Measurements from ENCODE around the gene UBQLN2. TPM values are rescaled to one million over a fixed set of nuclear protein-coding genes. Genes with fewer than 3 reads are reported as not detected.

The UBQLN2 gene
- total and polyA plus RNA-seq, 10 of the 15 experiments (the other 5 are each of a cell fraction or from before 2014, with no cell fraction given) = 2.4 to 41.3 (median 17.0) TPM

DNA sequence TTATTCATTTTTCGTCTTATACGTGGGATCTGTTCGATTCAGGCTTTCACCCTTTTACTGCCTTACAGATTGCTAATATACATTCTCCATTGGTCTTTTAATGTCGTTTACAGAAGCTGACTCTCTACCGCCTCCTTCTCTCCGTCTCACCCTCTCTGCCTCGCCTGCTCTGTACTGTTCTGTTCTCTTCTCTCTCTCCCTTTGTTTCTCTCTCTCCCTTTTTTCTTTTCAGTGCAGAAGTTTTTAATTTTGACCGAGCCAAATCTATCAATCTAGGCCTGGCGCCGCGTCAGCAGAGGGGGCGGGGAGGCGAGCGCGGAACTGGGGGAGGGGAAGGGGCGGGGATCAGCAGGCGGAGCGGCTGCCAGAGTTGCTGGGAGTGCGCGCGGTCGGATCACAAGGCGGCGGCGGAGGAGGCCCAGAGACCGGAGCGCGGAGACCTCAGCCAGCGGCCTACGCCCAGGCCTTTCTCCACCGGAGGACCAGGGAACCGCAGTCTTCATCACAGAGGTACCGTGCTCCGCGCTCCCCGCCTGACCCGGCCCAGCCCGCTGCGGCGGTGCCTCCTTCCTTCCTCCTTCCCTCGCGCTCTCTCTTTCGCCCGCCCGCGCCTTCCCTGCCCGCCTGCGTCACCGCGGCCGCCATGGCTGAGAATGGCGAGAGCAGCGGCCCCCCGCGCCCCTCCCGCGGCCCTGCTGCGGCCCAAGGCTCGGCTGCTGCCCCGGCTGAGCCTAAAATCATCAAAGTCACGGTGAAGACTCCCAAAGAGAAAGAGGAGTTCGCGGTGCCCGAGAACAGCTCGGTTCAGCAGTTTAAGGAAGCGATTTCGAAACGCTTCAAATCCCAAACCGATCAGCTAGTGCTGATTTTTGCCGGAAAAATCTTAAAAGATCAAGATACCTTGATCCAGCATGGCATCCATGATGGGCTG, at the start of gene UBQLN2 (continued):
- TF ChIP-seq, protein P1, sequence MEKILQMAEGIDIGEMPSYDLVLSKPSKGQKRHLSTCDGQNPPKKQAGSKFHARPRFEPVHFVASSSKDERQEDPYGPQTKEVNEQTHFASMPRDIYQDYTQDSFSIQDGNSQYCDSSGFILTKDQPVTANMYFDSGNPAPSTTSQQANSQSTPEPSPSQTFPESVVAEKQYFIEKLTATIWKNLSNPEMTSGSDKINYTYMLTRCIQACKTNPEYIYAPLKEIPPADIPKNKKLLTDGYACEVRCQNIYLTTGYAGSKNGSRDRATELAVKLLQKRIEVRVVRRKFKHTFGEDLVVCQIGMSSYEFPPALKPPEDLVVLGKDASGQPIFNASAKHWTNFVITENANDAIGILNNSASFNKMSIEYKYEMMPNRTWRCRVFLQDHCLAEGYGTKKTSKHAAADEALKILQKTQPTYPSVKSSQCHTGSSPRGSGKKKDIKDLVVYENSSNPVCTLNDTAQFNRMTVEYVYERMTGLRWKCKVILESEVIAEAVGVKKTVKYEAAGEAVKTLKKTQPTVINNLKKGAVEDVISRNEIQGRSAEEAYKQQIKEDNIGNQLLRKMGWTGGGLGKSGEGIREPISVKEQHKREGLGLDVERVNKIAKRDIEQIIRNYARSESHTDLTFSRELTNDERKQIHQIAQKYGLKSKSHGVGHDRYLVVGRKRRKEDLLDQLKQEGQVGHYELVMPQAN (conservative IDR thresholded peaks at IDR 0.05) = no peak
- peak; percentile 42; the same call in 1 of the 2 replicates for TF ChIP-seq CREM (IDR thresholded peaks at IDR 0.05; ENCODE audit: low read depth)
- TF ChIP-seq WRNIP1 (IDR thresholded peaks at IDR 0.05; ENCODE audit: borderline replicate concordance, low read depth, low read length) = no peak
- TF ChIP-seq YBX1 (IDR thresholded peaks at IDR 0.05) = no peak
- TF ChIP-seq, protein P2, sequence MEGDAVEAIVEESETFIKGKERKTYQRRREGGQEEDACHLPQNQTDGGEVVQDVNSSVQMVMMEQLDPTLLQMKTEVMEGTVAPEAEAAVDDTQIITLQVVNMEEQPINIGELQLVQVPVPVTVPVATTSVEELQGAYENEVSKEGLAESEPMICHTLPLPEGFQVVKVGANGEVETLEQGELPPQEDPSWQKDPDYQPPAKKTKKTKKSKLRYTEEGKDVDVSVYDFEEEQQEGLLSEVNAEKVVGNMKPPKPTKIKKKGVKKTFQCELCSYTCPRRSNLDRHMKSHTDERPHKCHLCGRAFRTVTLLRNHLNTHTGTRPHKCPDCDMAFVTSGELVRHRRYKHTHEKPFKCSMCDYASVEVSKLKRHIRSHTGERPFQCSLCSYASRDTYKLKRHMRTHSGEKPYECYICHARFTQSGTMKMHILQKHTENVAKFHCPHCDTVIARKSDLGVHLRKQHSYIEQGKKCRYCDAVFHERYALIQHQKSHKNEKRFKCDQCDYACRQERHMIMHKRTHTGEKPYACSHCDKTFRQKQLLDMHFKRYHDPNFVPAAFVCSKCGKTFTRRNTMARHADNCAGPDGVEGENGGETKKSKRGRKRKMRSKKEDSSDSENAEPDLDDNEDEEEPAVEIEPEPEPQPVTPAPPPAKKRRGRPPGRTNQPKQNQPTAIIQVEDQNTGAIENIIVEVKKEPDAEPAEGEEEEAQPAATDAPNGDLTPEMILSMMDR (IDR thresholded peaks at IDR 0.05 in 2 of 3, conservative IDR thresholded peaks at IDR 0.05 in 1 of 3; ENCODE audit: control insufficient read depth in 2 of 3, extremely low read depth in 1 of 3, insufficient read depth in 1 of 3, low read depth in 3 of 3, low read length in 3 of 3) = no peak
- no peak for TF ChIP-seq MYC (IDR thresholded peaks at IDR 0.05; ENCODE audit: insufficient read depth, insufficient read length, insufficient replicate concordance, low read length, severe bottlenecking)
- TF ChIP-seq MYB (IDR thresholded peaks at IDR 0.05; ENCODE audit: borderline replicate concordance, low read depth, low read length) = no peak
- TF ChIP-seq, protein P3, sequence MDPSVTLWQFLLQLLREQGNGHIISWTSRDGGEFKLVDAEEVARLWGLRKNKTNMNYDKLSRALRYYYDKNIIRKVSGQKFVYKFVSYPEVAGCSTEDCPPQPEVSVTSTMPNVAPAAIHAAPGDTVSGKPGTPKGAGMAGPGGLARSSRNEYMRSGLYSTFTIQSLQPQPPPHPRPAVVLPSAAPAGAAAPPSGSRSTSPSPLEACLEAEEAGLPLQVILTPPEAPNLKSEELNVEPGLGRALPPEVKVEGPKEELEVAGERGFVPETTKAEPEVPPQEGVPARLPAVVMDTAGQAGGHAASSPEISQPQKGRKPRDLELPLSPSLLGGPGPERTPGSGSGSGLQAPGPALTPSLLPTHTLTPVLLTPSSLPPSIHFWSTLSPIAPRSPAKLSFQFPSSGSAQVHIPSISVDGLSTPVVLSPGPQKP (IDR thresholded peaks at IDR 0.05; ENCODE audit: low read depth, low read length) = no peak
- TF ChIP-seq, protein P4, sequence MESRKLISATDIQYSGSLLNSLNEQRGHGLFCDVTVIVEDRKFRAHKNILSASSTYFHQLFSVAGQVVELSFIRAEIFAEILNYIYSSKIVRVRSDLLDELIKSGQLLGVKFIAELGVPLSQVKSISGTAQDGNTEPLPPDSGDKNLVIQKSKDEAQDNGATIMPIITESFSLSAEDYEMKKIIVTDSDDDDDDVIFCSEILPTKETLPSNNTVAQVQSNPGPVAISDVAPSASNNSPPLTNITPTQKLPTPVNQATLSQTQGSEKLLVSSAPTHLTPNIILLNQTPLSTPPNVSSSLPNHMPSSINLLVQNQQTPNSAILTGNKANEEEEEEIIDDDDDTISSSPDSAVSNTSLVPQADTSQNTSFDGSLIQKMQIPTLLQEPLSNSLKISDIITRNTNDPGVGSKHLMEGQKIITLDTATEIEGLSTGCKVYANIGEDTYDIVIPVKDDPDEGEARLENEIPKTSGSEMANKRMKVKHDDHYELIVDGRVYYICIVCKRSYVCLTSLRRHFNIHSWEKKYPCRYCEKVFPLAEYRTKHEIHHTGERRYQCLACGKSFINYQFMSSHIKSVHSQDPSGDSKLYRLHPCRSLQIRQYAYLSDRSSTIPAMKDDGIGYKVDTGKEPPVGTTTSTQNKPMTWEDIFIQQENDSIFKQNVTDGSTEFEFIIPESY (IDR thresholded peaks at IDR 0.05) = no peak
- peak; percentile 19; the same call in 1 of the 2 replicates for TF ChIP-seq RUNX3 (IDR thresholded peaks at IDR 0.05; ENCODE audit: low read length)
- TF ChIP-seq BCL11A (IDR thresholded peaks at IDR 0.05; ENCODE audit: low read depth, low read length) = no peak
- TF ChIP-seq CBX3 (IDR thresholded peaks at IDR 0.05; ENCODE audit: borderline replicate concordance, low read depth) = no peak
- TF ChIP-seq ZNF384 (IDR thresholded peaks at IDR 0.05; ENCODE audit: borderline replicate concordance, low read depth, low read length) = no peak
- TF ChIP-seq, protein P5, sequence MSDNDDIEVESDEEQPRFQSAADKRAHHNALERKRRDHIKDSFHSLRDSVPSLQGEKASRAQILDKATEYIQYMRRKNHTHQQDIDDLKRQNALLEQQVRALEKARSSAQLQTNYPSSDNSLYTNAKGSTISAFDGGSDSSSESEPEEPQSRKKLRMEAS (IDR thresholded peaks at IDR 0.05; ENCODE audit: low read depth, low read length) = 0 out of 2 replicates have a peak, but pooled peaks have one; percentile 37
- TF ChIP-seq, protein P6, sequence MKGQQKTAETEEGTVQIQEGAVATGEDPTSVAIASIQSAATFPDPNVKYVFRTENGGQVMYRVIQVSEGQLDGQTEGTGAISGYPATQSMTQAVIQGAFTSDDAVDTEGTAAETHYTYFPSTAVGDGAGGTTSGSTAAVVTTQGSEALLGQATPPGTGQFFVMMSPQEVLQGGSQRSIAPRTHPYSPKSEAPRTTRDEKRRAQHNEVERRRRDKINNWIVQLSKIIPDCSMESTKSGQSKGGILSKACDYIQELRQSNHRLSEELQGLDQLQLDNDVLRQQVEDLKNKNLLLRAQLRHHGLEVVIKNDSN (IDR thresholded peaks at IDR 0.05; ENCODE audit: borderline replicate concordance, extremely low read length, insufficient read depth, low read depth, low read length) = no peak
- TF ChIP-seq ATF7 (IDR thresholded peaks at IDR 0.05; ENCODE audit: low read depth) = no peak
- TF ChIP-seq, protein P7, sequence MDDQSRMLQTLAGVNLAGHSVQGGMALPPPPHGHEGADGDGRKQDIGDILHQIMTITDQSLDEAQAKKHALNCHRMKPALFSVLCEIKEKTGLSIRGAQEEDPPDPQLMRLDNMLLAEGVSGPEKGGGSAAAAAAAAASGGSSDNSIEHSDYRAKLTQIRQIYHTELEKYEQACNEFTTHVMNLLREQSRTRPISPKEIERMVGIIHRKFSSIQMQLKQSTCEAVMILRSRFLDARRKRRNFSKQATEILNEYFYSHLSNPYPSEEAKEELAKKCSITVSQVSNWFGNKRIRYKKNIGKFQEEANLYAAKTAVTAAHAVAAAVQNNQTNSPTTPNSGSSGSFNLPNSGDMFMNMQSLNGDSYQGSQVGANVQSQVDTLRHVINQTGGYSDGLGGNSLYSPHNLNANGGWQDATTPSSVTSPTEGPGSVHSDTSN (IDR thresholded peaks at IDR 0.05; ENCODE audit: insufficient replicate concordance, low read depth, low read length) = no peak
